ENCODE results near the gene DBN1.

DNA sequence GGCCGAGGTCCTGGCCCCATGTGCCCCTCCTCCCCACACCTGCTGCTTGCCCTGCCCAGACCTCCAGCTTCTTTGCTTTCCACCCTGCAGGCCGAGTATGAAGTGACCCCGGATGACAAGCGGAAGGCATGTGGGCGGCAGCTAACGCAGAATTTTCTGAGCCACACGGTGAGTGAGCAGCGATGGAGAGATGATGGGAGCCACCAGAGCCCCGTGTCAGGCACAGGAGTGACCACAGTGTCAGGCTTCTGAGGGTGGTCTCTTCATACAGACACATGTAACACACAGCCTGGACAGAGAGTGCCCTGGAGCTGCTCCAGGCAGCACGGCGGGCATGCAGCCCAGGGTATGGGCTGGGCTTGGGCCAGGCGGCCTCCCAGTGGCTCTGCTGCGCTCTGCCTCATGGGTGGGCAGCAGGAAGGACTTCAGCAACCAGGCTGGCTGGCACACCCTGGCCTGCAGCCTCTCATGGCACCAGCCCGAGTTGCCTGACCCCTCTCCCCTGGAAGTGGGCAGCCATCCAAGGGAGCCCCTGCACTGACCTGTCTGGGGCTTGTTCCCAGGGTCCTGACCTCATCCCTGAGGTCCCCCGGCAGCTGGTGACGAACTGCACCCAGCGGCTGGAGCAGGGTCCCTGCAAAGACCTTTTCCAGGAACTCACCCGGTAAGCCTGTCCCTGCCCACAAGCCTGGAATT is 41.1 kb downstream of the DBN1 start:
- TF ChIP-seq POLR2AphosphoS5 (IDR thresholded peaks at IDR 0.05; ENCODE audit: low read depth, low read length) (no peak), TAF1 (IDR thresholded peaks at IDR 0.05; ENCODE audit: borderline replicate concordance, insufficient read depth, low read length) (no peak), SIN3A (IDR thresholded peaks at IDR 0.05; ENCODE audit: borderline replicate concordance, insufficient read depth, low read length) (no peak)
- TF ChIP-seq, protein P1, sequence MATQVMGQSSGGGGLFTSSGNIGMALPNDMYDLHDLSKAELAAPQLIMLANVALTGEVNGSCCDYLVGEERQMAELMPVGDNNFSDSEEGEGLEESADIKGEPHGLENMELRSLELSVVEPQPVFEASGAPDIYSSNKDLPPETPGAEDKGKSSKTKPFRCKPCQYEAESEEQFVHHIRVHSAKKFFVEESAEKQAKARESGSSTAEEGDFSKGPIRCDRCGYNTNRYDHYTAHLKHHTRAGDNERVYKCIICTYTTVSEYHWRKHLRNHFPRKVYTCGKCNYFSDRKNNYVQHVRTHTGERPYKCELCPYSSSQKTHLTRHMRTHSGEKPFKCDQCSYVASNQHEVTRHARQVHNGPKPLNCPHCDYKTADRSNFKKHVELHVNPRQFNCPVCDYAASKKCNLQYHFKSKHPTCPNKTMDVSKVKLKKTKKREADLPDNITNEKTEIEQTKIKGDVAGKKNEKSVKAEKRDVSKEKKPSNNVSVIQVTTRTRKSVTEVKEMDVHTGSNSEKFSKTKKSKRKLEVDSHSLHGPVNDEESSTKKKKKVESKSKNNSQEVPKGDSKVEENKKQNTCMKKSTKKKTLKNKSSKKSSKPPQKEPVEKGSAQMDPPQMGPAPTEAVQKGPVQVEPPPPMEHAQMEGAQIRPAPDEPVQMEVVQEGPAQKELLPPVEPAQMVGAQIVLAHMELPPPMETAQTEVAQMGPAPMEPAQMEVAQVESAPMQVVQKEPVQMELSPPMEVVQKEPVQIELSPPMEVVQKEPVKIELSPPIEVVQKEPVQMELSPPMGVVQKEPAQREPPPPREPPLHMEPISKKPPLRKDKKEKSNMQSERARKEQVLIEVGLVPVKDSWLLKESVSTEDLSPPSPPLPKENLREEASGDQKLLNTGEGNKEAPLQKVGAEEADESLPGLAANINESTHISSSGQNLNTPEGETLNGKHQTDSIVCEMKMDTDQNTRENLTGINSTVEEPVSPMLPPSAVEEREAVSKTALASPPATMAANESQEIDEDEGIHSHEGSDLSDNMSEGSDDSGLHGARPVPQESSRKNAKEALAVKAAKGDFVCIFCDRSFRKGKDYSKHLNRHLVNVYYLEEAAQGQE (IDR thresholded peaks at IDR 0.05; ENCODE audit: insufficient read depth in 1 of 2, low read depth in 2 of 2, low read length in 2 of 2) = no peak
